HCT116 (cell line): ENCODE data around the gene ZFYVE19. TPM values are rescaled to one million over a fixed set of nuclear protein-coding genes. Genes with fewer than 3 reads are reported as not detected.

Experiments used
- ATAC-seq: fragments of 200-7000 bp; cut with Tn5 transposase; 2 replicates; pipeline ENCODE4 v1.9.1; 2020; ENCODE audit warnings: mild to moderate bottlenecking, moderate library complexity
- BruUV-seq: library from RNA; stranded (reverse); fragments of 400-500 nt; replicated peaks from 2 replicates; lab custom pipeline; 2021; lab: Mats Ljungman, UMichigan
- CTCF ChIA-PET: fragments of 300-600 bp; sonication (Branson Sonifier 250); formaldehyde crosslinking; loops from one replicate; lab custom pipeline; 2021; ENCODE audit warnings: antibody characterized with exemption; lab: Charles Lee
- POLR2A ChIA-PET: fragments of 300-600, 350-600 bp; sonication (Branson Sonifier 250); formaldehyde crosslinking; loops from one replicate; lab custom pipeline; 2021; ENCODE audit warnings: antibody characterized with exemption; lab: Charles Lee
- RAD21 ChIA-PET, 2 experiments: fragments of 300-600 bp; sonication (Branson Sonifier 250); formaldehyde crosslinking; loops; one replicate each; lab custom pipeline; 2023; ENCODE audit warnings: low total read pairs in 2 of 2; ENCODE audit not compliant: uncharacterized antibody in 2 of 2, unreplicated experiment in 2 of 2, low non-redundant PET in 1 of 2; lab: Charles Lee
- DNase-seq: peaks from one replicate; pipeline ENCODE4 v3.0.0-alpha.2; 2010; ENCODE audit warnings: low read depth, low spot score
- H2AFZ ChIP-seq: fragments of 200-600 bp; shearing (Covaris generic), sonication (generic); 2 replicates; pipeline ENCODE4 v1.6.1; 2017; ENCODE audit warnings: low read depth, mixed run types, mixed read lengths, antibody characterized with exemption, low read length; ENCODE audit not compliant: poor library complexity, severe bottlenecking
- H3K27ac ChIP-seq: 2 replicates; pipeline ENCODE4 v1.5.1; 2012; ENCODE audit warnings: low read depth, low read length
- H3K27me3 ChIP-seq: fragments of 200-600 bp; sonication (generic); 2 replicates; pipeline ENCODE4 v1.6.1; 2016; ENCODE audit warnings: mixed run types, low read length, mixed read lengths; ENCODE audit not compliant: insufficient read depth
- H3K36me3 ChIP-seq, 2 experiments: fragments of 200-500 bp in 1 of 2; fragments of 200-600 bp in 1 of 2; sonication (Bioruptor generic) in 1 of 2; sonication (generic) in 1 of 2; 2 replicates each; pipeline versions ENCODE4 v1.5.1 to v1.6.1; 2014 to 2016; ENCODE audit warnings: low read length in 2 of 2, inconsistent platforms in 1 of 2, mixed read lengths in 1 of 2, mixed run types in 1 of 2; ENCODE audit not compliant: insufficient read depth in 2 of 2, control insufficient read depth in 1 of 2
- H3K4me1 ChIP-seq, 2 experiments: fragments of 200-600 bp in 1 of 2; sonication (generic) in 1 of 2; 2 replicates each; pipeline versions ENCODE4 v1.5.1 to v1.6.1; 2012 to 2017; ENCODE audit warnings: low read length in 2 of 2, inconsistent platforms in 1 of 2, mild to moderate bottlenecking in 1 of 2, mixed read lengths in 1 of 2, mixed run types in 1 of 2, moderate library complexity in 1 of 2; ENCODE audit not compliant: insufficient read depth in 2 of 2, control insufficient read depth in 1 of 2
- H3K4me2 ChIP-seq: fragments of 200-600 bp; sonication (generic); 2 replicates; pipeline ENCODE4 v1.6.1; 2017; ENCODE audit warnings: mixed run types, low read length, mixed read lengths
- H3K4me3 ChIP-seq, 2 experiments: fragments of 200-600 bp in 1 of 2; sonication (generic) in 1 of 2; replicated peaks in 1 of 2; 2 replicates each; pipeline ENCODE4 v1.5.1; 2011 to 2016; ENCODE audit warnings: low read length in 2 of 2, control low read depth in 1 of 2, low read depth in 1 of 2, mild to moderate bottlenecking in 1 of 2, mixed read lengths in 1 of 2, mixed run types in 1 of 2
- H3K79me2 ChIP-seq: fragments of 200-600 bp; sonication (generic); 2 replicates; pipeline ENCODE4 v1.6.1; 2017; ENCODE audit warnings: mild to moderate bottlenecking, mixed run types, low read length, moderate library complexity, mixed read lengths; ENCODE audit not compliant: insufficient read depth
- H3K9ac ChIP-seq: fragments of 200-600 bp; sonication (generic); 2 replicates; pipeline ENCODE4 v1.6.1; 2016; ENCODE audit warnings: low read length, mixed read lengths
- H3K9me2 ChIP-seq: fragments of 200-600 bp; sonication (generic), shearing (Covaris generic); 2 replicates; pipeline ENCODE4 v1.6.1; 2017; ENCODE audit warnings: mixed run types, mild to moderate bottlenecking, moderate library complexity; ENCODE audit not compliant: insufficient read depth
- H3K9me3 ChIP-seq, 2 experiments: fragments of 200-500 bp in 1 of 2; fragments of 200-600 bp in 1 of 2; sonication (Bioruptor generic) in 1 of 2; sonication (generic) in 1 of 2; 2 replicates each; pipeline ENCODE4 v1.6.1; 2014 to 2017; ENCODE audit warnings: low read length in 2 of 2, mixed read lengths in 2 of 2, inconsistent platforms in 1 of 2, low read depth in 1 of 2, mild to moderate bottlenecking in 1 of 2, mixed run types in 1 of 2, moderate library complexity in 1 of 2; ENCODE audit not compliant: control insufficient read depth in 1 of 2, insufficient read depth in 1 of 2
- H4K20me1 ChIP-seq: fragments of 200-600 bp; sonication (generic), shearing (Covaris generic); 2 replicates; pipeline ENCODE4 v1.6.1; 2017; ENCODE audit warnings: mixed run types, mild to moderate bottlenecking, moderate library complexity; ENCODE audit not compliant: insufficient read depth
- CBX3 ChIP-seq: IDR thresholded peaks from 2 replicates; pipeline ENCODE4 v1.6.1; 2012; ENCODE audit warnings: low read depth
- CEBPB ChIP-seq: IDR thresholded peaks from 2 replicates; pipeline ENCODE4 v1.6.1; 2012; ENCODE audit warnings: low read depth
- ELF1 ChIP-seq: IDR thresholded peaks from 2 replicates; pipeline ENCODE4 v1.6.1; 2012; ENCODE audit warnings: low read depth, borderline replicate concordance
- EZH2phosphoT487 ChIP-seq: fragments of 200-600 bp; IDR thresholded peaks from 2 replicates; pipeline ENCODE4 v1.6.1; 2018; ENCODE audit warnings: antibody characterized with exemption, borderline replicate concordance
- JUND ChIP-seq: IDR thresholded peaks from 2 replicates; pipeline ENCODE4 v1.6.1; 2012
- POLR2AphosphoS5 ChIP-seq: IDR thresholded peaks from 2 replicates; pipeline ENCODE4 v1.6.1; 2011; ENCODE audit warnings: mild to moderate bottlenecking, low read depth, low read length, moderate library complexity
- SP1 ChIP-seq: IDR thresholded peaks from 2 replicates; pipeline ENCODE4 v1.6.1; 2012; ENCODE audit warnings: low read depth
- TCF7L2 ChIP-seq: IDR thresholded peaks from 2 replicates; pipeline ENCODE4 v1.7.0; 2011; ENCODE audit warnings: borderline replicate concordance, inconsistent platforms; ENCODE audit not compliant: insufficient read depth, insufficient read length; ENCODE audit errors: extremely low read depth
- YY1 ChIP-seq: IDR thresholded peaks from 2 replicates; pipeline ENCODE4 v1.6.1; 2011; ENCODE audit warnings: low read length, low read depth, moderate library complexity, mild to moderate bottlenecking; ENCODE audit not compliant: insufficient replicate concordance; ENCODE audit errors: extremely low read depth
- ZFX ChIP-seq: fragments of 450-650 bp; IDR thresholded peaks from 2 replicates; pipeline ENCODE4 v1.6.1; 2017
- ZNF274 ChIP-seq: fragments of 200-500 bp; sonication (Bioruptor generic); IDR thresholded peaks from 2 replicates; pipeline ENCODE4 v1.6.1; 2014; ENCODE audit warnings: mild to moderate bottlenecking, low read depth, low read length, inconsistent platforms
- intact Hi-C: fragments of 100-400 bp; cut with micrococcal nuclease; formaldehyde crosslinking; loops from 2 replicates; pipeline ENCODE4 v1.10.0; 2022
- total RNA-seq: library from RNA; stranded (reverse); gene quantifications from one replicate; pipeline ENCODE4 v1.2.1, GENCODE V29; 2021; ENCODE audit not compliant: unreplicated experiment
- TF ChIP-seq, protein P1 (sequence below): IDR thresholded peaks from 2 replicates; pipeline ENCODE4 v1.6.1; 2012; ENCODE audit warnings: low read depth
- TF ChIP-seq, protein P2 (sequence below): IDR thresholded peaks from 2 replicates; pipeline ENCODE4 v1.6.1; 2011; ENCODE audit warnings: mild to moderate bottlenecking, low read length, moderate library complexity; ENCODE audit not compliant: insufficient replicate concordance; ENCODE audit errors: extremely low read depth

The ZFYVE19 gene
- total RNA-seq, 1 experiment from 2014 or later, result 29.1 TPM

DNA sequence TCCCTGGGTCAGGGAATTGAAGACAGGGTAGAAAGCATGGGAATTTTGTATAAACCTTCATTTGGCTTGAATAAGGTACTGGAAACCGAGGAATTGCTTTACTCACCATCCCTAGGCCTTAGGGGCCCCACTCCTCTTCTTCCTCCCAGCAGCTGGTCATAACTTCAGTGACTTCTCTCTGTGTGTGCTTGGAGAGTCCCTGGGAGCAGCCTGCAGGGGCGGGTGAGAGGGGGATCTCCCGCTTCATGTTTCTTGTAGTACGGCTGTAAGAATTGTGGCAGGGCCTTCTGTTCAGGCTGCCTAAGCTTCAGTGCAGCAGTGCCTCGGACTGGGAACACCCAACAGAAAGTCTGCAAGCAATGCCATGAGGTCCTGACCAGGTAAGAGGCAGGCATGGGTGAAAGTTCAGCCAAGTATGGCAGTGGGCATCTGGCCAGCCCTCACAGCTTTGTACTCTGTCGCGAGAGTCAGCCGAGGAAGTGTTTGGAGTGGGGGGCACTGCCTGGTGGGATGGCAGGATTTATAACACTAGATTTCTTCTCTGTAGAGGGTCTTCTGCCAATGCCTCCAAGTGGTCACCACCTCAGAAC is 2.1 kb downstream of the ZFYVE19 start (continued):
- TF ChIP-seq, protein P1, sequence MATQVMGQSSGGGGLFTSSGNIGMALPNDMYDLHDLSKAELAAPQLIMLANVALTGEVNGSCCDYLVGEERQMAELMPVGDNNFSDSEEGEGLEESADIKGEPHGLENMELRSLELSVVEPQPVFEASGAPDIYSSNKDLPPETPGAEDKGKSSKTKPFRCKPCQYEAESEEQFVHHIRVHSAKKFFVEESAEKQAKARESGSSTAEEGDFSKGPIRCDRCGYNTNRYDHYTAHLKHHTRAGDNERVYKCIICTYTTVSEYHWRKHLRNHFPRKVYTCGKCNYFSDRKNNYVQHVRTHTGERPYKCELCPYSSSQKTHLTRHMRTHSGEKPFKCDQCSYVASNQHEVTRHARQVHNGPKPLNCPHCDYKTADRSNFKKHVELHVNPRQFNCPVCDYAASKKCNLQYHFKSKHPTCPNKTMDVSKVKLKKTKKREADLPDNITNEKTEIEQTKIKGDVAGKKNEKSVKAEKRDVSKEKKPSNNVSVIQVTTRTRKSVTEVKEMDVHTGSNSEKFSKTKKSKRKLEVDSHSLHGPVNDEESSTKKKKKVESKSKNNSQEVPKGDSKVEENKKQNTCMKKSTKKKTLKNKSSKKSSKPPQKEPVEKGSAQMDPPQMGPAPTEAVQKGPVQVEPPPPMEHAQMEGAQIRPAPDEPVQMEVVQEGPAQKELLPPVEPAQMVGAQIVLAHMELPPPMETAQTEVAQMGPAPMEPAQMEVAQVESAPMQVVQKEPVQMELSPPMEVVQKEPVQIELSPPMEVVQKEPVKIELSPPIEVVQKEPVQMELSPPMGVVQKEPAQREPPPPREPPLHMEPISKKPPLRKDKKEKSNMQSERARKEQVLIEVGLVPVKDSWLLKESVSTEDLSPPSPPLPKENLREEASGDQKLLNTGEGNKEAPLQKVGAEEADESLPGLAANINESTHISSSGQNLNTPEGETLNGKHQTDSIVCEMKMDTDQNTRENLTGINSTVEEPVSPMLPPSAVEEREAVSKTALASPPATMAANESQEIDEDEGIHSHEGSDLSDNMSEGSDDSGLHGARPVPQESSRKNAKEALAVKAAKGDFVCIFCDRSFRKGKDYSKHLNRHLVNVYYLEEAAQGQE, result no peak
- TF ChIP-seq TCF7L2 (no peak), POLR2AphosphoS5 (no peak)

DNA sequence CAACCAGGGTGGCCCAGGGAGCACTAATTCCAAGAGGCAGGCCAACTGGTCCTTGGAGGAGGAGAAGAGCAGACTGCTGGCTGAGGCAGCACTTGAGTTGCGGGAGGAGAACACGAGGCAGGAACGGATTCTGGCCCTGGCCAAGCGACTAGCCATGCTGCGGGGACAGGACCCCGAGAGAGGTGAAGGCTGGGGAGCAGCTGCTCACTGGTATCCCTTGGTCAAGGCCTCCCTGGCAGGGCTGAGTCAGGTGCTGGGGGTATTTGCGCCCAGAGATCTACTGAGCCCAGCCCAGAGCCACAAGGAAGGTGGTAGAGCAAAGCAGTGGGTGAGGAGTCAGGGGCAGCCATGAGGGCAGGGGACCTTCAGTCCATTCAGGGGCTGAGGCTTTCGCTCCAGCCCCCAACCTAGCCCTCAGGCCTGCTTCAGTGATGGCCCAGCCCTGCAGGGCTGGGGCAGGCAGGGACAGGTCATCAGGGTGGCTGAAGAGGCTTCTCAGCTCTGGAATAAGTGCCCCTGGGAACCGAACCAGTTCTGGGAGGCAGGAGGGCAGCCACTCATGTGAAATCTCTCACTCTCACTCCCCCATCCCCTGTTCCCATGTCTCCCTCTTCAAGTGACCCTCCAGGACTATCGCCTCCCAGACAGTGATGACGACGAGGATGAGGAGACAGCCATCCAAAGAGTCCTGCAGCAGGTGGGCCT is 6.0 kb downstream of the ZFYVE19 start:
- Histone ChIP-seq H3K9ac (no peak overlapping the region), H3K9me3 (no peaks in the 10 kb centered on the region), H3K27ac (no peak overlapping the region), H4K20me1 (no peaks in the 10 kb centered on the region), H3K36me3 (no peaks in the 10 kb centered on the region; a peak in 2 of 4 replicates), H3K4me3 (no peak overlapping the region), H2AFZ (no peak overlapping the region), H3K4me1 (peaks cover 3 to 8% of the 10 kb centered on the region in 2 experiments; a peak in 3 of 4 replicates), H3K4me2 (no peak overlapping the region), H3K79me2 (no peaks in the 10 kb centered on the region), H3K27me3 (no peaks in the 10 kb centered on the region), H3K9me2 (no peaks in the 10 kb centered on the region)
- intact Hi-C loops, result no loop called here
- no TSS peak for BruUV-seq
- CTCF ChIA-PET, result no interaction called here
- RAD21 ChIA-PET, result no interaction called here
- POLR2A ChIA-PET, result no interaction called here
- ATAC-seq, result no peak
- no peak for DNase-seq
- TF ChIP-seq JUND (no peak), ZNF274 (no peak), SP1 (no peak), YY1 (no peak), EZH2phosphoT487 (no peak), TCF7L2 (no peak), ELF1 (no peak), ZFX (no peak), CBX3 (no peak), POLR2AphosphoS5 (no peak), CEBPB (no peak)
- TF ChIP-seq, protein P2, sequence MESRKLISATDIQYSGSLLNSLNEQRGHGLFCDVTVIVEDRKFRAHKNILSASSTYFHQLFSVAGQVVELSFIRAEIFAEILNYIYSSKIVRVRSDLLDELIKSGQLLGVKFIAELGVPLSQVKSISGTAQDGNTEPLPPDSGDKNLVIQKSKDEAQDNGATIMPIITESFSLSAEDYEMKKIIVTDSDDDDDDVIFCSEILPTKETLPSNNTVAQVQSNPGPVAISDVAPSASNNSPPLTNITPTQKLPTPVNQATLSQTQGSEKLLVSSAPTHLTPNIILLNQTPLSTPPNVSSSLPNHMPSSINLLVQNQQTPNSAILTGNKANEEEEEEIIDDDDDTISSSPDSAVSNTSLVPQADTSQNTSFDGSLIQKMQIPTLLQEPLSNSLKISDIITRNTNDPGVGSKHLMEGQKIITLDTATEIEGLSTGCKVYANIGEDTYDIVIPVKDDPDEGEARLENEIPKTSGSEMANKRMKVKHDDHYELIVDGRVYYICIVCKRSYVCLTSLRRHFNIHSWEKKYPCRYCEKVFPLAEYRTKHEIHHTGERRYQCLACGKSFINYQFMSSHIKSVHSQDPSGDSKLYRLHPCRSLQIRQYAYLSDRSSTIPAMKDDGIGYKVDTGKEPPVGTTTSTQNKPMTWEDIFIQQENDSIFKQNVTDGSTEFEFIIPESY, result no peak
- TF ChIP-seq, protein P1, result no peak
